DMS153 treated with DMSO at 0.1 percent for 48 hours (cell line): ENCODE data around the gene SH3RF3.

Source experiments
- DNase-seq: peaks from one replicate; lab custom pipeline; 2025; ENCODE audit not compliant: unreplicated experiment; lab: John Stamatoyannopoulos, UW

SH3RF3 gene

DNA sequence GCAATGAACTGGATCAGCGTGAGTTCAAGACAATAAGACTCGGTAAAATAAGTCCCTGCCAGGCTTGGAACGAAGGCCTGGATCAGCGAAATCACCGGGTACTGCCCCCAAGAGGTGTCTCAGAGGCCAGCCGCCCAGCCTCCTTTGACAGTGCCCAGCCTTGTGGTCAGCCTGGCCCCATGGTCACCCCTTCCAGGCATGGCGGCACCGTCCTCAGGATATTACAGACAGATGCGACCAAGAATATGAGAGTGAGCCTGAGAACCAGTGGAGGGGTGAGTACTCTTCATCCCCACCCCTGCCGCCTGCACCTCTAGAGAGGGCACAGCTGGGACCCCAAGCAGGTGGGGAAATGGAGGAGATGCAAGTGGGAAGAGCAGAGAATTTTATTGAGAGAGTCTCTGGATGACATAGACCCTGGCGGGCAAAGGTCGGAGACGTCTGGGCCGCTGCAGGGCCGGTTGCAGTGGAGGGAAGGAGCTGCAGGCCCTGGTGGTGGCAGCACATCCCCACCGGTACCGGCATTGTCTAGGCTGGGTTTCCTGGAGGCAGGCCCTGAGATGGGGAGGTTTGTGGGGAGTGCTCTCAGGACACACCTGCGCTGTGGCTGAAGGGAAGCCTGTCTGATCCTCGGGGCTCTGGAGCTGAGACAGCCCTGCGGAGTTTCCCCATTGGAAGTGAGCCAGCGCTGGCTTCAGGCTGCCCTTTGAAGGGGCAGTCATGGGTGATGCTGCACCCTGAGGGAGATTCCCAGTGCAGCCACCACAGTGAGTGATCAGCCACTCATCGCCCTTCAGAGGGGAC is 294.8 kb downstream of the SH3RF3 start:
- no peak for DNase-seq

DNA sequence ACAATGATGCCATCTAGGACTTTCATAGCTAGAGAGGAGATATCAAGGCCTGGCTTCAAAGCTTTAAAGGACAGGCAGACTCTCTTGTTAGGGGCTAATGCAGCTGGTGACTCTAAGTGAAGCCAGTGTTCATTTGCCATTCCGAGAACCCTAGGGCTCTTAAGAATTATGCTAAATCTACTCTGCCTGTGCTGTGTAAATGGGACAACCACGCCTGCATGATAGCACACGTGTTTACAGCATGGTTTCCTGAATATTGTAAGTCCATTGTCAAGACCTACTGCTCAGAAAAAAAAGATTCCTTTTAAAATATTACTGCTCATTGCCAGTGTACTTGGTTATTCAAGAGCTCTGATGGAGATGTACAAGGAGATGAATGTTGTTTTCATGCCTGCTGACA is 296.4 kb downstream of the SH3RF3 start:
- no peak for DNase-seq

DNA sequence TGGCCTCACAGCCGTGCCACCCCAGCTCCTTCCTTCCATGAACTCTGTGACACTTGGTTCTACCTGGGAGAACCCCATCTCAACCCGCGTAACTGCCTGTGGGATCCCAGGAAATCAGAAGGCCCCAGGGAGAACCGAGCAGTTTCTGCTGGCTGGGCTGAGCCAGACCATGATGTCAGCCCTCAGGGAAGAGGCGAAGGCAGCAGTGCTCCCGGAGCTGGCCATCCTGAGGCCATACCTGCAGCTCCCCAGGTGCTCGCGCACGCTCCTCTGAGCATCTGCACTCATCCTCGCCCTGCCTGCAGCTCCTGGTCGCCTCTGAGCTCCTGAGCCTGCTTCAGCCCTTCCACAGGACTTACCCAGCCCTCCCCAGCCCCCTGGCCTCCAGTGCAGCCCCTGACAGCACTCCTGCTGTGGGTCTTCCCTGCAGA is 298.7 kb downstream of the SH3RF3 start:
- no peak for DNase-seq

DNA sequence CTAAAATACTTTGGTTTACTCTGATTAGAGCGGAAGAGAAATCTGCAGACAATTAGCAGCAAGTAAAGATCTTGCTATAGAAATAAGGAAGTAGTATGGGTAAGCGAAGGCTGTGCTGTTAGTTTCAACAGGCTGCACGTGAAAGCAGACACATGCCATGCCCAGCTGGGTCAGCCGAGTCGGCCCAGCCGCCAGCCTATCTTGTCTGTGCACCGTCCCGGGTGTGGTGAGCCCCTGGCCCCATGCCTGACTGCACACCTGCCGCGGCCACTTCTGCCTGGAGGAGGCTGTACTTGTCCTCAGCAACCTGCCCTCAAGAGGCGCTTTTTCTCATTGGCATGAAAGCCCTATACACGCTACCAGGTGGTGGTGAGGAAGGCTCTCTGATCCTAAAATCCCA is 299.3 kb downstream of the SH3RF3 start:
- DNase-seq, result no peak

DNA sequence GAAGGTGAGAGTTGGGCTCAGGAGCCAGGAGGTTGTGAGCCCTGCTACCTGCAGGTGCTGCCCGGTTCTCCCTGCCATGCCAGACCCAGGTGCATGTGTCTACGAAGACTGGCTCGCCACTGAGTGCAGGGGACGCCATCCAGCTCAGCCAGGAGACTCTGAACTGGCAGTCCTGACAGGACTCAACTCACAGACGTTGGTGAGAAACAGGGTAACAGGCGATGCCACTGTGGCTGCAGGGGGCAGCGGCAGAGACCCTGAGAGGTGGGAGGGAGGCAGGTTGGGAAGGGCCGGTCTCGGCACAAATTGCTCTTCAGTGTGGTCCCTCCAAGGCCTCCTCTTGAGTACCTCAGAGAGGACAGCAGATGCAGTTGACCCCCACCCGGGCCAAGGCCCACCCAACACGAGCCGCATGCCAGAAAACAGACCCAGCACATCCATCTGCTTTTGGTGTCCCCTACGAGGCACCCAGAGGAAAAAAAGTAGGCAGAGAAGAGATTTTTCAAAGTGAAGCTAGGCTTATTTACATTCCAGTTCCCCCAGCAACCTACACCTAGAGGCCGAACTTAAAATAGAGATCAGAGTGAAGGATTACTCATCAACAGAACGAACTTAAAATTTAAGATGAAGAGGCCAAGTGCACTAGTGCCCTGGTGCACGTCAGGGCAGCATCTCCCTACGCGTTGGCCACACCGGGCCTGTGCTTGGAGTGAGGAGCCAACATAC is 300.0 kb downstream of the SH3RF3 start:
- no peak for DNase-seq

DNA sequence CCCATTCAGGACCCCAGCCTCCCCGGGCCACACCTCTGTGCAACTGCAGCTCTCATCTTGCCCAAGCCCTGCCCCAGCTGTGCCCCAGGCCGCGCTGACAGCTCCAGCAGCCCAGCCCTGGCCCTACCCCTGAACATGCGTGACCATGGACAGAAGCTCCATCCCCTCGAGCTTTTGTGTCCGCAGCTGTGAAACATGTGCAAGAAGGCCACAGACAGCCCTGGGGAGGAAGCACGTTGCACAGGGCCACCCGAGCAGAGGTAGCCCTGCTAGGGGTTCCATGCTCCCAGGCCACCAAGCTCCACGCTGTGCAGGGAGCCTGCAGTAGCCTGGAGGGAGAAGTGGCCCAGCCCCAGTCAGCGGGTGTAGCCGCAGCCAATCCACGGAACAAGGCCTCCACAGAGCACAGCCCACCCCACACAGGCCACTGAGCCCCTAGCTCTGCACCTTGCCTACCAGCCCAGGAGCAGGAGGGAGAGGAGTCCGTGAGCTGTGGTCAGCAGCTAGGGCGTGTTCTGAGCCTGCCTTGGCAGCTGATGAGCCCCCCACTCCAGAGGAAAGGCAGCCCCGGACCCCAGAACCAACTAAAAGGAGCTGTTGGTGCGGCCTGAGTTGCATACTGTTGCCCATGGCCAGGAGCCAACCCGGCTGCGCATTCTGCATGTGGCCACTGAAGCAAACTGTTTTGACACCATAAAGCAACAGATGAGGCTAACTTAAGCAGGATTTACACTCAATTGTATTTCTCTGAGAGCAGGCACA is 300.7 kb downstream of the SH3RF3 start:
- DNase-seq, result no peak

DNA sequence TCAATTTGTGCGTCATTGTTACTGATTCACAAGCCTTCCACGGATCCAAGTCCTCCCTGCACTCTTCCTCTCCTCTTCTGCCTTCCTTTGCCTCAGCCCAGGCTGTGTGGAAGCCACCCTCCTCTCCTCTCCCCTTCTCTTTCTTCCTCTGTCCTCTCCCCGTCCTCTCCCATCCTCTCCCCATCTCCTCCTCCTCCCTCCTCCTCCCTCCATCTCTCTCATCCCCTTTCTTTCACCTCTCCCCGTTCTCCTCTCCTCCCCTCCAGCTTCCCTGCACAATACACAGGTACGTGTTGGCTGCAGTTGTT is 301.3 kb downstream of the SH3RF3 start:
- no peak for DNase-seq

DNA sequence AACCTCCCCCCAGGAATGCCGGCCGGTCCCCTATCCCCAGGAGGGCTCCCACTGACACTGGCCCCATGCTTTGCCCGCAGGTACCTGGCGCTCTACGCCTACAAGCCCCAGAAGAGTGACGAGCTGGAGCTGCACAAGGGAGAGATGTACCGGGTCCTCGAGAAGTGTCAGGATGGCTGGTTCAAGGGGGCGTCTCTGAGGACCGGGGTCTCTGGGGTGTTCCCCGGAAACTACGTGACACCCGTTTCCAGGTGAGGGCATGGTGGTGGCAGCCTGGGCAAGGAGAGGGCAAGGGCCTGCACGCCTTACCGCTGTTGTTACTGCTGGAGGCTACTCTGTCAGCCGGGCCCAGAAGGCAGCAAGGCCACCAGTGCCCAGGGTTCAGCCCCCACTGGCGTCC is 303.4 kb downstream of the SH3RF3 start:
- DNase-seq, result no peak

DNA sequence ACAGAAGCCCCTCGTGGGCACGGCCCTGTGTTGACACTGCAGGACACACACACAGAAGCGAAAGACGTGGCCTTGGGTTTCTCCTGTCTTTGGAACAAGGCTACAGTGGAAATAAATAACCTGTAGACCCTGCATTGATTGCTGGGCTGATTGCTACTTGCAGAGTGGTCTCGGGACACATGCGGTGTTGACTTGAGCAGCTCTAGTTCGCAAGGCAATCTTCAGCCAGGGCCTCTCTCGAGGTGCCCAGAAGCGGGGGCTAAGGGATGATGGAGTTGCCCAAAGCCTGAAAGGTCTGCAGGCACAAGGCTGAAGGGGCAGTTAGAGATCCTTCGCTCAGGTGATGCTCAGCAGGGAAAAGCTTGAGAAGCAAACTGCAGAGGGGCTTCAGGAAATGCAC is 304.5 kb downstream of the SH3RF3 start:
- DNase-seq, result no peak

DNA sequence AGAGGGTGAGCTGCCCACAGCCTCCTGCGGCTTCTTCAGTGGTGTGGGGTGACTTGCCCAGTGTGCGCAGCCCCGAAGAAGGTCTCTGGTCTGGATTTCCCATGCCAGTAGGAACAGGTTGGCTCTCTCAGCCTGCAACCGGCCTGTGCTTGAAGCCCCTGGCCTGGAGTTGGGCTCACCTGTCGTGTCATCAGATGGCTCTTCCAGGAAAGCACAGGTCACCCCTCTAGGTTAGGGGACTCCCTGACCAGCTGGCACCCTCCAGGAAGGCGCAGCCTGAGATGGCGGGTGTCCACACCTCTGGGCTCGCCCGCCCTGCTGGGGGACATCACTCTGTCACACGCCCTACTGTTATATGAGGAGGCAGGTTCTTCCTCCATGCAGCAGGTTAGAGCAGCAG is 304.9 kb downstream of the SH3RF3 start:
- DNase-seq, result no peak

DNA sequence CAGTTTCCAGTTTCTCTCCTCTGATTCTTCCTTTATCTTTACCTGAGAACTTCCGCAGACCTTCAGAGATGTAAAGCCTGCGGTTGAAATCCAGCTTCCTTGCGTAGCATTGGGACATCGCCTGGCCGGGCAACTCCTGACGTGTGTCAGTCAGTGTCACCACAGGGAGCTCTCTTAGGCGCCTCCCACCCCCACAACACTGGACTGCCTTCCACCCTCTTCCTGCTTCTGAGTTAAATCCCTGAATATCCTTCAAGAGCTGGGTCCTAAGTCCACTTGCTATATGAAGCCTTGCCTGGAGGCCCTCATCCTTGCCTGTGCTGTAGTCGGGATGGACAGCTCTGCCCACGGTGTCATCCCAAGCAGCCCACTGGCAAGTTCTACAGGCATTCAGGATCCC is 305.3 kb downstream of the SH3RF3 start:
- DNase-seq, result no peak

DNA sequence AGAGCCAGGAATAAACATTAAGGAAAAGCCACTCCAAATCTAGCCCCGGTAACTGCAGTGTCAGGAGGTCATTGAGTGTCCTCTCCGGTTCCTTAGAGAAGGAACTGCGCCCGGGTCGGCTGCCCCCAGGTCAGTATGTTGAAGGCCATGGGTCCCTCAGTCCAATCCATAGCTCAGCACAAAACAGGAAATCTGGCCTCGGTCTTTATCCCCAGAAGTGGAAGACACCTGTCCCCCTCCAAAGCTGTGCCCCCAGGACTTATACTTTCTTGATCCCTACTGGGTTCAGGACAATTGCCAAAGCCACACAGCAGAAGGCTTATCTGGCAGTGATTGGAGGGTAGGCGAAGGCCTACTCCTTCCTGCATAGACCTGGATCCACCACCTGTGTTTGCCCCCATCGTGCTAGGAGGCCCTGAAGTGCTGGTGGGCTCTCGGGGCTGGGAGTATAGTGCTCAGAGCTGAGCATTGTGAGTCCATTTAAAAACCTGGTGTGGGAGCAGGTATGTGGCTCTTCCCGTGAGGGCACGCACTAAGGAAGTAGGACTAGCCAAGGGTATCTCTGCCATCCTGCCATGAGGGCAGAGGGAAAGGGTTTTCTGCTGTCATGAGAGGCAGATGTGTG is 306.2 kb downstream of the SH3RF3 start:
- DNase-seq, result no peak

DNA sequence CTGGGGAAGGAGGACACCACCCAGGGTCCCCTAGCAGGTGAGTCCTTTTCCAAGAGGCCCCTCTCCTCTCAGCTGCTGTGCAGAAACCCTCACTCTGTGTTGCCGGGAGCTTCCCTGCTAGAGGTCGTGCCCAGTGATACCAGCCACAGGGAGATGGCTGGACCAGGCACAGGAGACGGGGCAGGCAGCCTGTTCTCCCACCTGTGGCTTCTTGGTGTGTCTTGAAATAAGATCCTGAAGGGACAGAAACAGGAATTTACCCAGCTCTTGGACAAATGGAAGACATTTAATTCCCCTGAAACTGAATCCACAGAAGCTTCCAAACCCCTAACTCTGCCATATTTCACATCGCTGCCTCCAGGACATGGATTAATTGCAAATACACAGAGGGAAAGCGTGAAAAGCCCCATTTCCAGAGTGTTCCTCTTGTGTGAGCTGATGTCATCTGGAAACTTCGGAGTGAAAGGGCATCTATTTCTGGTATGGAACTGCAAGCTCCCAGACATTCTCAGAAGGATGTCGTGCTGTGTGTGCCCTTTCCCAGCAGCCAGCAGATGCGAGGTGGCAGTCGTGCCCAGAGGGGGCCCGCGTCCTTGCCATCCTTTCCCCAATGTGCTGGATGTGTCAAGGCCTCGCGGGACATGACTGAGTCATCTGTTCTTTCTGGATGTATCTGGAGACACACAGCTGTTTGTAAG is 307.0 kb downstream of the SH3RF3 start:
- DNase-seq, result no peak

DNA sequence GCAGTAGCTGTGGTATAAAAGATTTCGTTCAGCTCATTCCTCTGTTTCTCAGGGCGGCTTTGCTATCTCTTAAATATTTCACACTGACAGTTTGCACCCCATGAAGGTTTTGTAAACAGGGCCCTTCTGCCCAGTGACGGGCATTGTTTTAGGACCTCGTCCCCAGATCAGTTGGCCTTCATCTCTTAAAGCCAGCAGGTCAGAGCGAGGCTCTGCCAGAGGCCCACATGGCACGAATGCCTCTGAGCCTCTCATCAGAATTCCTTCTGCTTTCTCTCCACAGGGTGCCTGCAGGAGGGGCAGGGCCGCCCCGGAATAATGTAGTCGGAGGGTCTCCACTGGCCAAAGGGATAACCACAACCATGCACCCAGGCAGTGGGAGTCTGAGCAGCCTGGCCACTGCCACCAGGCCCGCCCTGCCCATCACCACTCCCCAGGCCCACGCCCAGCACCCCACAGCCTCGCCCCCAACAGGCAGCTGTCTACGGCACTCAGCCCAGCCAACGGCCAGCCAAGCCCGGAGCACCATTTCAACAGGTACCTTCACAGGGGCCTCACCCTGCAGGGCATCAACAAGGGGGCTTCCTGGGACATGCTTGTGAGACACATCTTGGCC is 307.7 kb downstream of the SH3RF3 start:
- no peak for DNase-seq

DNA sequence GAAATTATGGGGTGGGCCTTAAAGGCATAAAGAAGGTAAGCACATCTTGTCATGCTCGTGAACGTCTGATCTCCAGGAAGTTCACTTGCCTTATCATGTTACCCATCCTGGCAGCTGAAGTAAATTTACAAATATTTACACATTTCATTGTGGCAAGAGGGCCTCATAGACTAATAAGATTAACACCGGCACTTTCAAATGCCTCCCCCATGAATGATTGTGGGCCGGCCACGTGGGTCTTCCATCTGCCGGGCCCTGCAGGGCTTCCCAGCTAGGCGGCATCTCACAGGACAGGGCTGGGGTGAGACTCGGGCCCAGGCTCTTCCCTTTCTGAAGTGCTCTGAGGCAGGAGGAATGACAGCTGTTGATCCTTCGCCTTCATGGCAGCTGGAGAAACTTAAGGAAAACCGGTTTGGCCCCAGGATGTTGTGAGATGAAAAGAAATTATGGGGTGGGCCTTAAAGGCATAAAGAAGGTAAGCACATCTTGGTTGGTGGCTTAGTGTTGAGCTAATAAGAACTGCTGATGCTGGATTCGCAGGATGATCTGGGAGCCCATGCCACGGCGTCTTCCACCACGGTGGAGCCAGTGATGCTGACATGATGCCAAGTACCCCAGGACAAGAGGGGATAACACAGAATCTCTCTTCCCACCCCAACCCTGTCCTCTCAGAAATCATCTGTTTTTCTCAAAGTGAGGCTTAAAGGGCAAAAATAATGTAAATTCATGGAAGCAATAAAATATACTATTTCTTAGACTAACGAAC is 308.5 kb downstream of the SH3RF3 start:
- peak; percentile 48 for DNase-seq

DNA sequence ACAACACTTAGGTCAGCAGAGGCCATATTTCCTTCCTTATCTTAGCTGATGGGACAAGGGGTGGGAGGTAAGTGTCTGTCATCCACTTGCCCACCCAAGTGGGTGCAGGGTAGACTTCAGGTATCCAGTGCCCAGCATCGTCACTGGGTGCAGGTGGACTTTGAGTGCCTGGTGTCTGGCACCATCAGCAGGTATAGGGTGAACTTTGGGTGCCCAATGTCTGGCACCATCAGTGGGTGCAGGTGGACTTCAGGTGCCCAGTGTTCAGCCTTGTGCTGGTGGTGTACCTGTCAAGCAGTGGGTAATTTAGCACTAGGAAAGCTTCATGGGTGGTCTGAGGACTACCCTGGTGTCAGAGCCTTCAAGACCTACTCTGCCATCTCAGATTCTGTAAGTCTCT is 309.1 kb downstream of the SH3RF3 start:
- no peak for DNase-seq

DNA sequence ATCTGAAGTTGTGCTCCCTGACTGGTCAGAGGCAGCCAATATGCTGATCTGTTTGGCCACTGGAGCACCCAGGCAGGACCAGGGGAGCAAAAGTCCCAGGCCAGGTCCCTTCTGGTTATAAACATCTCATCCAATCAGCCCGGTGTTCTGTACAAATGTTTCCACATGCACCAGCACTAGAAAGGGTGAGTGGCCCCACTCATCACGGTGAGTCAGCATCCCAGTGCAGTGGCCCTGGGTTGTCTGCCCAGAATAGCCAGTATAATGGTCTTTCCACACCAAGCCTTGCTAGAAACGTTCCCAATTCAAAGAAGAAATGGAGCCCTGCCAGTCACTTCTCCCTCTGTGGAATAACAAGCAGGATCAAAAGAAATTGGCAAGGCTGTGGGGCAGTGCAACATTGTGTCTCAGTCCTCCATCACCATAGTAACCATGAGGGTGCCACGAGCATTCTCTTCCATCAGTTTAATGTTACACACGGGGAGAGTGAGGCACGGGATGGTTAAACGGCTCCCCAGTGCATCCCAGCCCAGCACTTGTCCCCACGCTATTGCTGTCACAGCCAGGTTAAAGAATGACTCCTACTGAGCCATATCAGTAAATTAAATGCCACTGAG is 309.9 kb downstream of the SH3RF3 start:
- no peak for DNase-seq

DNA sequence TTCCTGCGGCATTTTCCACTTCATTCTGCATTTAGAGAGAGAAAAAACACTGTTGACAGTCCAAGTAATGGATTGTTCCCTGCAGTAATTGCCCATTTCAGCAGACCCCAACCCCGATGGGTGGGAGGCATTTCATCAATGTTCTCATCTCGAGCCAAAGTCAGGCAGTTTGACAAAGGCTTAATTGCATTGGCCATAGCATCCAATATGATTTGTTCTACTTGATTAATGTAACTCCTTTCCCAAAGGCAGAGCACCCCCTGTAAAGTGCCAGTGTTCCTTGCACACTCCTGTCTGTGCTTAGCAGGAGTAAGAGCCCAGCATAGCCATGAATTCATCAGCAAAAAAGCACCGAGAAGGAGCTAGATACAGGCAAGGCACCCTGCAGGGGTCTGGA is 310.4 kb downstream of the SH3RF3 start:
- no peak for DNase-seq

DNA sequence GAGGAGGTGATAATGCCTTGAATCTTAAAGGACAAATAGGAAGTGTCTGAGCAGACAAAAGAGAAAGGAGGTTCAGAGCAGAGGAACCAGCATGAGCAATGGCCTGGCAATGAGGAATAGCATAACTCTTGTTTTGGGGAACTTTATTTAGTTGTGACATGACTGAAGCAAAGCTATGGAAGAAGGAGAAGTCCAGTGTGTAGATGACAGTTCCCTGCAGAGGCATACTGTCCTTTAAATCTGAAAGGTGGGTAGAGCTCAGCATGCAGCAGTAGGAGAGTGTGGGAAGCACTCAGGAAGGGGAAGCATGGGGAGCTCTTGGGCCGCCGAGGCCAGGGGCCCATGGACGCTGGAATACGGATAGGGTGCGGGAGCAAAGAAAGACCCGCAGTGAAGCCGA is 311.0 kb downstream of the SH3RF3 start:
- no peak for DNase-seq
